ENCODE data around the gene PRKD1. TPM values are rescaled to one million over a fixed set of nuclear protein-coding genes. Genes with fewer than 3 reads are reported as not detected.

Gene PRKD1
- total RNA-seq, 1 experiment from 2014 or later: 1.2 TPM

GRCh38 chr14:29853272-29853671, 74.4 kb downstream of the PRKD1 start:
- H3K79me2 ChIP-seq (ENCODE audit: low read length): no peaks in the 10 kb centered on the region
- no peaks in the 10 kb centered on the region for H4K20me1 ChIP-seq (ENCODE audit: low read length)
- TF ChIP-seq EZH2phosphoT487 (IDR thresholded peaks at IDR 0.05; ENCODE audit: borderline replicate concordance, low read length): no peak
- TF ChIP-seq EZH2 (IDR thresholded peaks at IDR 0.05; ENCODE audit: low read length, unreplicated experiment): no peak
- TF ChIP-seq, protein P1, sequence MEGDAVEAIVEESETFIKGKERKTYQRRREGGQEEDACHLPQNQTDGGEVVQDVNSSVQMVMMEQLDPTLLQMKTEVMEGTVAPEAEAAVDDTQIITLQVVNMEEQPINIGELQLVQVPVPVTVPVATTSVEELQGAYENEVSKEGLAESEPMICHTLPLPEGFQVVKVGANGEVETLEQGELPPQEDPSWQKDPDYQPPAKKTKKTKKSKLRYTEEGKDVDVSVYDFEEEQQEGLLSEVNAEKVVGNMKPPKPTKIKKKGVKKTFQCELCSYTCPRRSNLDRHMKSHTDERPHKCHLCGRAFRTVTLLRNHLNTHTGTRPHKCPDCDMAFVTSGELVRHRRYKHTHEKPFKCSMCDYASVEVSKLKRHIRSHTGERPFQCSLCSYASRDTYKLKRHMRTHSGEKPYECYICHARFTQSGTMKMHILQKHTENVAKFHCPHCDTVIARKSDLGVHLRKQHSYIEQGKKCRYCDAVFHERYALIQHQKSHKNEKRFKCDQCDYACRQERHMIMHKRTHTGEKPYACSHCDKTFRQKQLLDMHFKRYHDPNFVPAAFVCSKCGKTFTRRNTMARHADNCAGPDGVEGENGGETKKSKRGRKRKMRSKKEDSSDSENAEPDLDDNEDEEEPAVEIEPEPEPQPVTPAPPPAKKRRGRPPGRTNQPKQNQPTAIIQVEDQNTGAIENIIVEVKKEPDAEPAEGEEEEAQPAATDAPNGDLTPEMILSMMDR (conservative IDR thresholded peaks at IDR 0.05; ENCODE audit: low read depth, low read length): no peak
- no peaks in the 10 kb centered on the region for H3K9me3 ChIP-seq (ENCODE audit: low read length)
- no peaks in the 10 kb centered on the region for H3K9me2 ChIP-seq (replicated peaks; ENCODE audit: low read length)
- intact Hi-C loops (cut with micrococcal nuclease): no loop called here
- H3K4me2 ChIP-seq (ENCODE audit: low read length): no peak overlapping the region
- no peak overlapping the region for H2AFZ ChIP-seq (ENCODE audit: low read length)
- no TSS peak for BruUV-seq (replicated peaks)
- ChIA-PET POLR2A (ENCODE audit: unreplicated experiment) (no interaction called here), CTCF (no interaction called here)
- H3K27me3 ChIP-seq (ENCODE audit: low read length): no peaks in the 10 kb centered on the region
- no peak overlapping the region for H3K27ac ChIP-seq (ENCODE audit: low read length)
- no peak for ATAC-seq
- H3K4me3 ChIP-seq (ENCODE audit: low read length): no peak overlapping the region
- no peaks in the 10 kb centered on the region for H3K4me1 ChIP-seq (ENCODE audit: insufficient read depth, low read length)
- H3K9ac ChIP-seq (ENCODE audit: low read length): no peak overlapping the region
- H3F3A ChIP-seq (ENCODE audit: low read length, unreplicated experiment): no peaks in the 10 kb centered on the region
- no peak for DNase-seq
- no peaks in the 10 kb centered on the region for H3K36me3 ChIP-seq (ENCODE audit: low read depth, low read length)

- TF ChIP-seq EZH2phosphoT487 (IDR thresholded peaks at IDR 0.05; ENCODE audit: borderline replicate concordance, low read length): no peak
- TF ChIP-seq, protein P1 (conservative IDR thresholded peaks at IDR 0.05; ENCODE audit: low read depth, low read length): no peak
- no peak for TF ChIP-seq EZH2 (IDR thresholded peaks at IDR 0.05; ENCODE audit: low read length, unreplicated experiment)
- ATAC-seq: no peak
- Histone ChIP-seq H2AFZ (ENCODE audit: low read length) (no peak overlapping the region), H3K4me3 (ENCODE audit: low read length) (no peak overlapping the region), H3K9me3 (ENCODE audit: low read length) (no peaks in the 10 kb centered on the region), H3K27ac (ENCODE audit: low read length) (no peak overlapping the region), H3K4me1 (ENCODE audit: insufficient read depth, low read length) (no peaks in the 10 kb centered on the region), H3K27me3 (ENCODE audit: low read length) (no peaks in the 10 kb centered on the region), H3K9ac (ENCODE audit: low read length) (no peak overlapping the region), H3K79me2 (ENCODE audit: low read length) (no peaks in the 10 kb centered on the region), H3K36me3 (ENCODE audit: low read depth, low read length) (no peaks in the 10 kb centered on the region), H3K4me2 (ENCODE audit: low read length) (no peak overlapping the region), H3F3A (ENCODE audit: low read length, unreplicated experiment) (no peaks in the 10 kb centered on the region), H3K9me2 (replicated peaks; ENCODE audit: low read length) (no peaks in the 10 kb centered on the region), H4K20me1 (ENCODE audit: low read length) (no peaks in the 10 kb centered on the region)
- no peak for DNase-seq
- no TSS peak for BruUV-seq (replicated peaks)
- ChIA-PET POLR2A (ENCODE audit: unreplicated experiment) (no interaction called here), CTCF (no interaction called here)
- intact Hi-C loops (cut with micrococcal nuclease): no loop called here
Measured at GRCh38 chr14:29851397-29851796, 76.2 kb downstream of the PRKD1 start.

GRCh38 chr14:29847056-29847380, 80.6 kb downstream of the PRKD1 start:
- CTCF ChIA-PET: no interaction called here
- intact Hi-C loops (cut with micrococcal nuclease): no loop called here
- Histone ChIP-seq H3K27ac (ENCODE audit: low read length) (no peak overlapping the region), H3K27me3 (ENCODE audit: low read length) (no peaks in the 10 kb centered on the region), H3K9me2 (replicated peaks; ENCODE audit: low read length) (no peaks in the 10 kb centered on the region), H3K36me3 (ENCODE audit: low read depth, low read length) (no peaks in the 10 kb centered on the region), H3K9ac (ENCODE audit: low read length) (no peak overlapping the region), H3K9me3 (ENCODE audit: low read length) (0 out of 2 replicates have a peak, but pooled peaks cover 2% of the 10 kb centered on the region), H3K79me2 (ENCODE audit: low read length) (no peaks in the 10 kb centered on the region), H3K4me3 (ENCODE audit: low read length) (no peak overlapping the region), H3K4me2 (ENCODE audit: low read length) (no peak overlapping the region), H3K4me1 (ENCODE audit: insufficient read depth, low read length) (no peaks in the 10 kb centered on the region), H2AFZ (ENCODE audit: low read length) (no peak overlapping the region), H3F3A (ENCODE audit: low read length, unreplicated experiment) (no peaks in the 10 kb centered on the region), H4K20me1 (ENCODE audit: low read length) (no peaks in the 10 kb centered on the region)
- no TSS peak for BruUV-seq (replicated peaks)
- TF ChIP-seq EZH2 (IDR thresholded peaks at IDR 0.05; ENCODE audit: low read length, unreplicated experiment) (no peak), EZH2phosphoT487 (IDR thresholded peaks at IDR 0.05; ENCODE audit: borderline replicate concordance, low read length) (no peak)
- TF ChIP-seq, protein P1 (conservative IDR thresholded peaks at IDR 0.05; ENCODE audit: low read depth, low read length): no peak
- ATAC-seq: no peak
- POLR2A ChIA-PET (ENCODE audit: unreplicated experiment): no interaction called here
- DNase-seq: no peak
